HK-2 (cell line): ENCODE results near the gene FOXJ3.

Source experiments
- DNase-seq: peaks from one replicate; pipeline ENCODE4 v3.0.0-alpha.2; 2018; ENCODE audit not compliant: unreplicated experiment

The FOXJ3 gene

DNA sequence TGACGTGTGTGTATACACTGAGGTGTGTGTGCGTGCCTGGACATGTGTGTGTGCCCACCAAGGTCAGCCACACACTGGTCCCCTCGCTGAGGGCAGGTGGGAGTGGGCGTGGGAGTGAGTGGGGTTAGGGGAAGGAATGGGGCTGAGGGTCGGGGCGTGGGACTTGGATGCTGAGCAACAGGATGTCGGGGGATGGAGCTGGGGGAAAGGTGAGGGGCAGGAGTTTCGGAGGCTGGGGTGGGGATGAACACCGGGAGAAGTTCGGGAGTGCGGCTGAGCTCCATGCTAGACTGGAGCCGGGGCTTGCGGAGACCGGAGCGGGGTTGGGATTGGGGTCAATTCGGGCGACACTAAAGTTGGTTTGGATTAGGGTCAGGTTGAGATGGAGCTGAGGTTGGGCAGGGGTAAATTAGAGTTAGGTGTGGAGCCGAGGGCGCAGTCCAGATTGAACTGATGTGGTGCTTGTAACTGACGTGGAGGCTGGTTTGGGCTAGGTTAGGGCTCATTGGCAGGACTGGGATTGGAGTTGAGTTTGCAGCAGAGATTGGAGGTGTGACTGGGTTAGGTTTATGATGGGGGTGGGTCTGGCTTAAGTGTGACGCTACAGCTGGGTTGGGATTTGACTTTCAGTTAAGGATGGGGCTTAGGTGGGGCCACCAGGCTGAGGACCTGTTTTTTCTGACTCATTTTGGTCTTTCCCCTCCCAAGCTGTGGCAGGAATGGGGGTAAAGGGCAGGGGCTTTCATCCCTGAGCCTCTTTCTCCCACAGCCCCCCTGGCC, 167.2 kb downstream of the FOXJ3 start:
- DNase-seq: no peak

DNA sequence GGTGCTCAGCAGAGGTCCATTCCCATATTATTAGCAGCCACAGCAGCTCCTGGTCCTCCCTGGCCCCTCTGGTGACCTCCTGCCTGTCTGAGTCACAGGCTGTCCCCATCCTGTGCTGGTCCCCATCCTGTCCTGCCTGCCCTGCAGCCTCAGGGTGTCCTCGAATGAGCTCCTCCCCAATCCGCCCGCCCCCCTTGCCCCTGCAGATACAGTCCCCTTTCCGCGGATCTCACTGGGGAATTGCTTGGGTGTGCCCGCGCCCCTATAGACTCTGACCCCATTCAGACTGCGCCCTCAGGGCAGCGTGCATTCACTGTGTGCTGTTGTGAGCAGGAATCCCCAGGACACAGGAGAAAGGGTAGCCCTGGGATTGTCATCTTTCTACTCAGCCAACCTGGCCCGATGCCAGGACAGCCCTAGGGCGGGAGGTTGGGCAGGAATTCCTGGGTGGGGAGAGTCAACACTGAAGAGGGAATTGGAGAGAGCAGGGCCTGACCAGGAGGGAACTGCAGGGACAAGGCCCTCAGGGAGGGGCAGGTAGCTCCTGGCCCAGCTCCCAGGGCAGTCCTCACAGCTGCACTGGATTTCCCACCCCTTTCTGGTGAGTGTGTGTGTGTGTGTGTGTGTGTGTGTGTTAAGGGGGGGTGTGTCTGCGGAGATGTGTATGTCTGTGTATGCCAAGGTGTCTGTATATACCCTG, 169.4 kb downstream of the FOXJ3 start:
- peak; percentile 83 for DNase-seq

DNA sequence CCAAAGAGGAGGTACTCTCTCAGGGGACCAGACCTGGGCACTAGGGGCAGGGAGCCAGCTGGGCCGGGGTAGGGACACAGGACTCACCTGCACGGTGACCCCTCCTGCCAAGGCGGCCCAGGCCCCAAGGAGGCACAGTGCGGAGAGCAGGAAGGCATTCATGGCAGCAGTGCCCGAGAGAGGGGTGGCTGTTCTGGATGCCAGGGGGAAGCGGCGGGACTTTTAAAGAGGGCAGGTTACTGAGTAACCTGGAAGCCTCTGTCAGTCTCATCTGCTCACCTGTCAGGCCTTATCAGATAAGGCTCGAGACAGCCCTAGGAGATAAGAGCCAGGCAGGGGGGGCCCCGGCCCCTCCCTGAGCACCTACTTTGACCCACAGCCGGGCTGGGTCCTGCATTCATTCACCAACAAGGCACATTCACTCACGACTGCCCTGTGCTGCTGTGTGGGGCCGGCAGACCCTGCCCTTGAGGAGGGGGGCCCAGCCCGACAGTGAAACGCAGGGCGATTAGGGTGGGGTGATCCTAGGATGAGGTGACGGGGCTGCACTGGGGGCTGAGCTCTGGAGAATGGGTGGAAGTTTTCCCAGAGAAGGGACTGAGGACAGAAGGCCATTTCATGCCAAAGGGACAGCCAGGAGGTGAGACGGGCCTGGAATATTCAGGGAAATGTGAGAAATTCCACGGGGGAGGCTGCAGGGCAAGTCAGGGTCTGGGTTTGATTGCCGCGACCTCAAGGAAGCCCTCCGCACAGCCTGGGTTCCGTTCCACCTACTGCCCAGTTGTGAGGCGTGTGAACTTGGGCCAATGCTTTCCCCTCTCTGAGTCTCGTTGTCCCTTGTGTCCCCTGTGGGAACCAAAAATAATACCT, 170.2 kb downstream of the FOXJ3 start, which contains the start of gene GUCA2A:
TSS of gene GUCA2A (minus strand) at position 195 of the 870 bp plus-strand sequence. CDS start at position 162, 33 bp downstream.
- DNase-seq: no peak

DNA sequence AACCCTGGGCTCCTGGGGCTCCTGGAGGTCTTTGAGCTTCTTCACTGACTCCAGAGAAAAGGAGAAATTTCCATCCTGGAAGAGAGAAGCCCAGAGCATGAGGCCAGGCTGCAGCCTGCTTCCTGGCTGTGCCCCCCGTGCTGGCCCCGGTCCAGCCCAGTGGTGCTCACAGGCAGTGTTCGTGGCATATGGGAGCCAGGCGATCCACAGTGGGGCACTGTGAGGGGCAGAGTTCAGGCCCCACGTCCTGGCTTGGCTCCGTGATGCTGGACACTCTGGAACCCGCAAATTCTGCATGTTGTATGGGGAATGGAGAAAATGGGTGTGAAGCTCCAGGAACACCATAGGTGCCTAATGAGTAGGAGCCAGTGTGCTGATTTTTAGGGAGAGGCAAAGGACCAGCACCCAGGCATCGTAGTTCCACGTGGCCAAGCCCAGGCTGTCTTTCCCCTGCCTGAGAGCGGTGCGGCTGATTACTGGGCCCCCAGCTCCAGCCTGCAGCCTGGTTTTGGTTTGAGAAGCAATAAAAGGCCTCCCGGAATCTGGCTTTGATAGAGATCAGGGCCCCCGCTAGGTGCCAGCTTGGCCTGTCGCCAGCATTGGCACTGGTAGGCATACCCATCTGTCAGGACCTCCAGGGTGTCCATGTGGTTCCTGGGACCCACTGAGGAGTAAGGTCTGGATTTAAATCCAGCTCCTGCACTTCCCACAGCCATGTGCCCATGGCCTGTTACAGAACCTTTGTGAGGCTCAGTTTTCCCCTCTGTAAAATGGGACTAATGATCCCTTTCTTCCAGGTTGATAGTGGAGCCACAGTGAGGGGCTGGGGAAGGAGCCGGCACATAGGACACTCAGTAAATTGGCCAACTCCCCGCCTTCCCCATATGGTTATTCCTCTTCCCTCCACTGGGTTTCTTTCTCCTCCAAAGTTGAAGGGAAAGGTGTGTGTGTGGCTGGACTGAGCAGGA, 171.2 kb downstream of the FOXJ3 start:
- DNase-seq: no peak

DNA sequence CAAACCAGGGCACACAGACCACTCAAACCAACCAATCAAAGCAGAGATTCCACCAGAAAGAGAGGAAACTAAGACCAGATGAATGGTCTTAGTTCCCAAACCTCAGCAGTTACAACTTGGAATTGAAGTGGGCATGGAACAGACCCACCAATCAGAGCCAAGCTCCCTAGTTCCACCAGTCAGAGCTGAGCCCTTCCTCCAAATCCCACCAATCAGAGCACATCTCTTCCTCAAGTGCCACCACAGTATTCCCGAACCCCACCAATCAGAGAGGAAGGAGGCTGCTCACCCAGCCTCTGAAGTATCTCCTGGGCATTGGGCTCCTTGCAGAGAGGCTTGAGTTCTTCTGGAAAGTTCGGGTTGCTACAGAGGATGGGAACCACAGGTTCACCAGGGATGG, 171.9 kb downstream of the FOXJ3 start:
- DNase-seq: no peak

DNA sequence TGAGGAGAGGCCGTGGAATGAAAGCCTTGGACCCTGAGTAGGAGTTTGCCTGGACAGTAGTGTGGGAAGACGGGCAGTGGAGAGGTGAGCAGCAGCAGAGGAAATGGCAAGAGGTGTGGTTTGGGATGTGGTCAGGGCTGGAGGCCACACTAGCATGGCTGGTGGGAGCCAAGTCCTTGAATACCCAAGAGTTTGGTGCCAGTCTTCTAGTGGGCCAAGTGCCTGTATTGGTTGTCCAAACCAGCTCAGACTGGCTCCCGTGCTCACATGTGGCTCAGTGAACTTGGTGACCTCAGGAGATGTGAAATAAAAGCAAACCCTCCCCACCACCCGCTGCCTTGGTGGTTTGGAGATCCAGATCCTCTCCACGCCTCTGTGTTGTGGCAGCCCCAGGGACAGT, 172.9 kb downstream of the FOXJ3 start:
- DNase-seq: no peak

DNA sequence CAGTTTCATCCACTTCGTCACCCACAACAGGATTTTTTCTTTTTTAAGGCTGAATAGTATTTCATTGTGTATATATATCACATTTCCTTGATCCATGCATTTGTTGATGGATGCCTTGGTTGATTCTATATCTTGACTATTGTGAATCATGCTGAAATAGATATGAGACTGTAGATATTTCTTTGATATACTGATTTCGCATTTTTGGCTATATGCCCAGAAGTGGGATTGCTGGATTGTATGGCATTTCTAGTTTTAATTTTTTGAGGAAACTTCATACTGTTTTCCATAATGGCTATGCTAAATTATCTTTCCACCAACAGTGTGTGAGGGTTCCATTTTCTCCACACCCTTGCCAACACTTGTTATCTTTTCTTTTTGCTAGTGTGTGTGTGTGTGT, 176.8 kb downstream of the FOXJ3 start:
- no peak for DNase-seq

DNA sequence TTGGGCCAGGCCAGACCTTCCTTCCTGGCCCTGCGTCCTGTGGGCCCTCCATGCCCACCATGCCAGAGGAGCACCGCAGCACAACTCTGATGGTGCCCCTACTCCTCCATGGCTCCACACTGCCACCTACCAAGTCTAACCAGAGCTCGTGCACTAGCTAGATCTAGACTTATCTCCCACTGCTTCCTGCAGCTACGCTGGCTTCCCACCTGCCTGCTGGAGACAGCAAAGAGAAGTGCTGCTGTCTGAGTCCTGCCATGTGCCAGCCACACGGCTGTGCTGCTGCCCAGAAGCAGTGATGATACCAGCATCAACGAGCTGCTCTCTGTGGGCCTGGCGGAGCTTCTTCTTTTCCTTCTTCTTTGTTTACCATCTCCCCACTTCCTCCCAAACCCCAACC, 177.4 kb downstream of the FOXJ3 start:
- no peak for DNase-seq

DNA sequence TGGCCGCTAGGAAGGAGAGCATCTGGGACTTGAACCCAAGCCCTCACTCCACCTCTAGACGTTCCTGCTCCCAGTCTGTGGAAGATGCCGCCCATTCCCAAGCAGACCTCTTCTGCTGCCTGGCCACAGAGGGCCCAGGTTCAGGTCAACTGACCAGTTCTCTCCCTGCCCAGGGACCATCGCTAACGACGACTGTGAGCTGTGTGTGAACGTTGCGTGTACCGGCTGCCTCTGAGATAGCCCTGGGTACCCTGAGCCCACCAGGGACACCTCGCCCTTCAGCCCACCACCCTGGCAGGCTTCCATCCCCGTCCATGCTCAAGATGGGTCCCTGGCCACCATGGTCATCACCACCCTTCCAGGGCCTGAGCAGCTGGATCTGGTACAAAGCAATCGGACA, 179.7 kb downstream of the FOXJ3 start:
- no peak for DNase-seq

DNA sequence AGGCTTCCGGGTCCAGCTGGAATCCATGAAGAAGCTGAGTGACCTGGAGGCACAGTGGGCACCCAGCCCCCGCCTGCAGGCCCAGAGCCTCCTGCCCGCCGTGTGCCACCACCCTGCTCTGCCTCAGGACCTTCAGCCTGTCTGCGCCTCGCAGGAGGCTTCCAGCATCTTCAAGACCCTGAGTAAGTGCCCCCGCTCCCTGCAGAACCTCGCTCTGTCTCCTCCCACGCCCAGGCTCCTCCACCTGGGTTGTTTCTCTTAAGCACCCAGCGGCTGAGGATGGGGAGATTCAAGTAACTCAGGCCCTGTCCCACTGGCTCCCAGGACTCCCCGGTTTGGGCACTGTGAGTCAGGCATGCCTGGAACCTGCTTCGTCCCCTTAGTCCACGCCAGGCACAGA, 180.3 kb downstream of the FOXJ3 start:
- no peak for DNase-seq

DNA sequence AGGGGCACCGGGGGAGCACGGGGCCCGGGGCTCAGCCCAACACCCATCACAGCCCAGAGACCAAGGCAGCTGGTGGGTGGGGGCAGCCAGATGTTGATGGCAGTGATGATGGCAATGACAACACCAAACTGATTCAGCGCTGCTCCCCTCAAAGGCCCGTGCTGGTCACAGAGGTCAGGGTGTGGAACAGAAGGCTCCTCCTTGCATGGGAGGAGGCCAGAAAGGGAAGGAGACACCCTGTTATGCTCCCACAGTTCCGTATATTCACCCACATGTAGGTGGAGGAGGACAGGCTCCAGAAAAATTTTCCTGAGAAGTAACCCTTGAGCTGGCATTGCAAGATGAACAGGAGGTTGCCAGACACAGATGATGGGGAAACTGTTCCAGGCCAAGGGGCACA, 181.4 kb downstream of the FOXJ3 start:
- DNase-seq: no peak

DNA sequence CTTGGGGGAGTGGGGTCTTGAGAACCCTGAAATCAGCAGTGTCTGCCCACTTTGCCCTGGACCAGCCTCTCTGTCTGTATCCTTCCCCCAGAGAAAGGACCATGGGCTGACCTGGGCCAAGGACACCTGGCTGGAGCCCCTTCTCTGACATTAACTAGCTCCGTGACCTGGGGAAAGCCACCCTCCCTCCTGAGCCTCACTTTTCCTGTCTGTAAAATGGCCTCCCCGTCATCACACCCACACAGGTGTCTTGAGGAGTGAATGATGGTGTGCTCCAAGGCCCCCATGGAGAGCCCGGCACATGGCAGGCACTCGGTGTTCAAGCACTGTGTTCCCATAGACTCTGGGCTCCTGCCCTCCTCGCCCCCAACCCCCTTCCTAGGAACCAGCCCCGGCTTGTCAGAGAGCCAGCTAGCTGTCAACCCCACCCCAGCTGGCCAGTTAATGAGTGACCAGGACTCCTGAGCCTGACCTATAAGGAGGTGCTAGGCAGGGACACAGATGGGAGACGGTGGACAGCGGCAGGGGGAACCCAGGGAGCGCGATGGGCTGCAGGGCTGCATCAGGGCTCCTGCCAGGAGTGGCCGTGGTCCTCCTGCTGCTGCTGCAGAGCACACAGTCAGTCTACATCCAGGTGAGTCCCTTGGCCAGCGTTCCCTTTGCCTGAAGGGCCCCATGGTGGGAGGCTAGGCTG, 182.0 kb downstream of the FOXJ3 start, which contains the start of gene GUCA2B:
TSS of gene GUCA2B (plus strand) at position 504 of the 694 bp plus-strand sequence. CDS start at position 545, 41 bp downstream.
- DNase-seq: no peak

DNA sequence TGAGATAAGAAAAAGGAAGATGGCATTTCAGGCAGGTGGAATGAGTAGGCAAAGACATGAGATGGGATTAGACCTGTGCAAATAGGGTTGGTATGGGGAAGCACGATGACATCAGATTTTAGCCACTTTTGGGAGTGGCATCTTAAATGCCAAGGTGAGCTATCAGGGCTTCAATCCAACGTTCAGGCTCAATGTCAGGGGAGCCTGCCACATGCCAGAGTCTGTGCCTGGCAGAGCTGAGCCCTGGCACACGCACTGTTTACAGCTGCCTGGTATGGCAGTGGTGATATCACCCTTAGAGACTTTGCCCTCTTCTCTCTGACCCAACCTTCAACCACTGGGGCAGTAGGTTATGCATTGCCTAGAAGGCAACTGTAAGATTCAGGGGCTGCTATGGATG, 182.9 kb downstream of the FOXJ3 start:
- no peak for DNase-seq

DNA sequence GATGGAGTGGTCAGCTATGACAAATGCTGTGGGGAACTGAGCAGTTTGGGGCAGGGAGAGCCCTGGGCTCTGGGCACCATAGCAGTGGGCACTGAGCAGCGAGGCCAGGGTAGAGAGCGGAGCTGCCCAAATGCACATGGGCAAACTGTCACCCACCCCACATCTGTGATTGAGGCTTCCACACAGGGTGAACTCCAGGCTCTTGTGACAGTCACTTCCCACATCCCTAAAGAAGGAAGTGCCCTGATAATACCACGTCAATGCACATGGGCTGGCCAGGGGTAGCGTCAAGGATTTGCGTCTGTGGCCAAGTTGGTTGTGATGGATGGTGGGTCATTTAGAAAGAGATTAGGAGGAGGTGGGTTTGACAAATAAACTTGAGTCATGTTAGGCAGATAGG, 184.4 kb downstream of the FOXJ3 start:
- DNase-seq: no peak

DNA sequence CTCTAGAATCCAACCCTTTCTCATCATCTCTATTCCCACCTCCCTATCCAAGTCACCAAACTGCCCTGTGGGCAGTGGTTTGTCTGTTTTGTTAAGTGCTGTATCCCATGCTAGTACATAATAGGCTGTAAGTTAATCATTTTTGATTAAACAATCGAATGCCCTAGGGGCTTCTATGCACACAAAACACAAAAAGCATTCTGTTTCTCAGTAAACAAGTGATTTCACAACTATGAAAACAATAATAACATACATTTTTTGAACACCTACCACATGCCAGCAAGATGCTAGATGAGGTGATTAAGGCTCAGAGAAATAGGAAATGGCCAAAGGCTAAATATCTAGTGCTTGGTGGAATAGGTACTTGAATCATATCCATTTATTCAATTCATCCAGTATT, 186.9 kb downstream of the FOXJ3 start:
- DNase-seq: no peak

DNA sequence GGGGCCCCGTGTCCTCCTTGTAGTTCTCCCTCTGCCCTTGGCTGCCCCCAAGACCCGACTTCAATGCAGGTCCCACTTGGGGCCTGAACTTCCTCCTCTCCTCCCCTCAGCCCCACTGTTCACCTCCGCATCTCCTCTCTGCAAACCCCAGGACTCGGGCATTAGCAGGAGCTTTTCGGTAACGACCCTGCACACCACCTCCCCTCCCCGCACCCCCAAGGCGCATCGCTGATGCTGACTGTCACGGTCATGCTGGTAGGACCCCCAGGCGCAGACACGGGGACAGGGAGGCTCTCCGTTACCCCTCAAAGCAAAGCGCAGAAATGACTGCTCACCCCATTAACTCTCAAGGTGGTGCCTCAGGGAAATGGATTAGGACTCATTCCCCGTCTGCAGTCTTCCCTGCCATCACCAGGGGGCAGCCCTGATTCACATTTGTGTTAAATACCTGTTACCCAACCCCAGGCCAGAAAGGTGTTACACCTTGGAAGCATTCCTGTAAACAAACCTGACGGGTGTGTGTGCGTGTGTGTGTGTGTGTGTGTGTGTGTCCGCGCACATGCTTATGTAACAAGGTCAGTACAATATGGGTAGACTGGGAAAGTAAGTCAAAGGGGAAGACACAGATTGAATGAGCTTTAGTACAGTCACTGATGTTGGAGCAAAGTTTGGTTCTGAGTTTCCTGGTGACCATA, 188.3 kb downstream of the FOXJ3 start:
- DNase-seq: peak; percentile 71

DNA sequence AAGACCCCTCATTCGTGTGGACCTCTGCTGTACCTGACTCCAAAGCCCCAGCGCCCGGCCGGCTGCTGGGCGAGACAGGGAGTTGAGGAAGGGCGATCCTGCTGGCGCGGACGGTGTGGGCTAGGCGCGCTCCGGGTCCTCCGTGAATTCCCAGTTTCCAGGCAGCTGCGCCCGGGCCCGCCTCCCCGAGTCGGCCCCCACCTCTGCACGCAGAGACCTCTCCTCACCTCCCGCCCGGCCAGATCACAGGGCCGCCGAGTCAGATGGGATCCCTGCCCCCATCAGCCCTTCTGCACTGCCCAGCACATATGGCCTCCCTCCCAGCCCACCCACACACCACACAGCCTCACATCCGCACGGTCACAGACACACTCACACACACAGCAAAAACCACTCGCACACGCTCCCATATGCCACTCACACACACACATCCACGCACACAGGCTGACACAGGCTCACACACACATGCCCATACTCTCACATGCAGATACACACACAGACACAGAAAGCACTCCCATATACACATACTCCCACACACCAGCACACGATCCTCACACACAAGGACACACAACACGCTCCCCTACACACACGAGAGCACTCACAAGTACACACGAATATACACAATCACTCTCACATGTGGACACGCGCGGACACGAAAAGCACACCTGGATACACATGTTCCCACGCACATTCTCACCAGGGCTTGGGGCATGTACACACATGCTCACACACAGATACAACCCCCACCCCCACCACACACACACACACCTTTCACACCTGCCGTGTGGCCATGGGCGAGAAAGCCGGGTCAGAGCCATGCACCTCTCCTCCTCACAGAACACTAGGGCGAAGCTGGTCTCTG, 189.0 kb downstream of the FOXJ3 start:
- no peak for DNase-seq

DNA sequence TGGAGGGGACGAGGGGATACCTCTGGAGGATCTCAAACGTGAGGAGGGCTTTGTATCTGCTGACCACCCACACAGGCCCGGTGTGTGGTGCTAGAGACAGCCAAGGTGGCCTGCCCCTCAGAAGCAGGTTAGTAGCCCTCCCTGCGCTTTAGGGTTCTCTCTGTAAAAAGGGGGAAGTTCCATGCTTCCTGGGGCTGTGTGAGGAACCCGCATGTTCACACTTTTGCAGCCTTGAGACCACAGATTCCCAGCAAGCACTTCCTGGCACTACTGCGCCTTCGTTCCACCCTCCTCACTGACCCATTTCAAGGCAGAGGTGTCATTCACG, 189.7 kb downstream of the FOXJ3 start:
- DNase-seq: no peak
